ENCODE results near the gene ISCU. TPM values are rescaled to one million over a fixed set of nuclear protein-coding genes. Genes with fewer than 3 reads are reported as not detected.

ISCU gene
- total and polyA plus RNA-seq, 8 donors = 78.0 to 147 (median 84.6) TPM

GRCh38 chr12:108607981-108608600 lies 45.7 kb downstream of the ISCU start:
- ATAC-seq (no peak), DNase-seq (no peak)
- Histone ChIP-seq H3K4me1 (peaks cover 0 to 17% of the 10 kb centered on the region in 2 donors), H3K27ac (no peak overlapping the region), H3K27me3 (peaks cover 0 to 4% of the 10 kb centered on the region in 2 donors), H3K4me3 (no peak overlapping the region), H3K9me3 (no peaks in the 10 kb centered on the region), H3K36me3 (no peaks in the 10 kb centered on the region)
- no peak for TF ChIP-seq CTCF (IDR thresholded peaks at IDR 0.05)
- intact Hi-C loops (cut with DNase I) = no loop called here

GRCh38 chr12:108608616-108609015 lies 46.2 kb downstream of the ISCU start:
- Histone ChIP-seq H3K27me3 (peaks cover 0 to 4% of the 10 kb centered on the region in 2 donors), H3K27ac (no peak overlapping the region), H3K4me3 (no peak overlapping the region), H3K9me3 (no peaks in the 10 kb centered on the region), H3K36me3 (no peaks in the 10 kb centered on the region), H3K4me1 (peaks cover 0 to 22% of the 10 kb centered on the region in 2 donors)
- no peak for DNase-seq
- intact Hi-C loops (cut with DNase I) = no loop called here
- ATAC-seq = no peak
- no peak for TF ChIP-seq CTCF (IDR thresholded peaks at IDR 0.05)

GRCh38 chr12:108609537-108610335 lies 47.3 kb downstream of the ISCU start:
- H3K4me3 ChIP-seq = no peak overlapping the region
- H3K27ac ChIP-seq = no peak overlapping the region
- peaks cover 0 to 31% of the 10 kb centered on the region in 2 donors for H3K4me1 ChIP-seq
- H3K27me3 ChIP-seq = peaks cover 0 to 4% of the 10 kb centered on the region in 2 donors
- ATAC-seq = peak; percentile 63
- H3K9me3 ChIP-seq = no peaks in the 10 kb centered on the region
- no peak for TF ChIP-seq CTCF (IDR thresholded peaks at IDR 0.05)
- intact Hi-C loops (cut with DNase I) = no loop called here
- DNase-seq = peak; percentile 77 to 96 (median 85)
- no peaks in the 10 kb centered on the region for H3K36me3 ChIP-seq

DNA sequence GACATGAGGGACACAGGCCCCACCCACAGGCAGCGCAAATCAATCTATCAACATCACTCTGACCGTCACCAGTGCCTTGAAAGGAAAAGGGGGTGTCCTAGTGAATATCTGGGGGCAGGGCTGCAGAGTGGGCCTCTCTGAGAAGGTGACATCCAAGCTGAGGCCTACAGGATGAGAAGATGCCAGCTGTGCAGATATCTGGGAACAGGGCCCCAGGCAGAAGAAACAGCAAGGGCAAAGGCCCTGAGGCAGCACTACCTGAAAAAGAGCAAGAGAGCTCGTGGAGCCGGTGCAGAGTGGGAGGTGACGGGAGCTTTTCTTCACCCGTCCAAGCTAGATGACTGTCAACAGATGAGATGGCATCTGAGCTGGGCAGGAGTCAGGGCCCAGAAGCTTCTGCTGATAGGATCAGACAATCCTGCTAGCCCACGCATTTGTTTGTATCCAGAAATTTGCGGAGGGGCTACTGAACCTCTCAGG lies 48.0 kb downstream of the ISCU start:
- intact Hi-C loops (cut with DNase I) = no loop called here
- H3K4me3 ChIP-seq = no peak overlapping the region
- peaks cover 0 to 31% of the 10 kb centered on the region in 2 donors for H3K4me1 ChIP-seq
- H3K27ac ChIP-seq = no peak overlapping the region
- no peaks in the 10 kb centered on the region for H3K9me3 ChIP-seq
- ATAC-seq = no peak
- no peaks in the 10 kb centered on the region for H3K36me3 ChIP-seq
- peak in 1 of 4 donors; percentile 11 for DNase-seq
- H3K27me3 ChIP-seq = peaks cover 0 to 4% of the 10 kb centered on the region in 2 donors
- no peak for TF ChIP-seq CTCF (IDR thresholded peaks at IDR 0.05)

All from left lung (tissue), 10 donors.